SHP77 (cell line): Measurements from ENCODE around the gene AGTPBP1.
"Not testable (repeated sequence)": the region's sequence is repeated elsewhere in the genome, so short reads cannot be mapped to it uniquely, and the experiment has no call there.

Source experiments
- DNase-seq, 2 experiments: peaks; one replicate each; lab custom pipeline; 2025; lab: John Stamatoyannopoulos, UW

The AGTPBP1 gene

GRCh38 chr9:85631809-85632208 is 109.9 kb downstream of the AGTPBP1 start:
- no peak for DNase-seq

- no peak for DNase-seq
These were observed 111.1 kb downstream of the AGTPBP1 start for GRCh38 chr9:85630676-85631075.

- no peak for DNase-seq
These were observed 124.5 kb downstream of the AGTPBP1 start for GRCh38 chr9:85617141-85617670.

- DNase-seq: no peak
These were observed 126.0 kb downstream of the AGTPBP1 start for GRCh38 chr9:85615792-85616191.

GRCh38 chr9:85610074-85610860 is 131.5 kb downstream of the AGTPBP1 start:
- peak; percentile 22 to 23 for DNase-seq

GRCh38 chr9:85605905-85606304 is 135.8 kb downstream of the AGTPBP1 start:
- DNase-seq: no peak

GRCh38 chr9:85603936-85604335 is 137.8 kb downstream of the AGTPBP1 start:
- no peak for DNase-seq

GRCh38 chr9:85602742-85603141 is 139.0 kb downstream of the AGTPBP1 start:
- no peak for DNase-seq

GRCh38 chr9:85600675-85601263 is 141.0 kb downstream of the AGTPBP1 start:
- no peak for DNase-seq

- no peak for DNase-seq
These were observed 142.1 kb downstream of the AGTPBP1 start for GRCh38 chr9:85599540-85600105.

- DNase-seq: no peak
These were observed 147.4 kb downstream of the AGTPBP1 start for GRCh38 chr9:85594316-85594715.

GRCh38 chr9:85586684-85587083 is 155.1 kb downstream of the AGTPBP1 start:
- no peak for DNase-seq

- DNase-seq: no peak
These were observed 164.3 kb downstream of the AGTPBP1 start for GRCh38 chr9:85577353-85577952.

- DNase-seq: no peak
These were observed 165.9 kb downstream of the AGTPBP1 start for GRCh38 chr9:85575868-85576267.

- DNase-seq: not testable (repeated sequence)
These were observed 168.2 kb downstream of the AGTPBP1 start for GRCh38 chr9:85573546-85573945.

- DNase-seq: not testable (repeated sequence)
These were observed 168.8 kb downstream of the AGTPBP1 start for GRCh38 chr9:85572917-85573316.

GRCh38 chr9:85569988-85570387 is 171.8 kb downstream of the AGTPBP1 start:
- DNase-seq: no peak

GRCh38 chr9:85559526-85559925 is 182.2 kb downstream of the AGTPBP1 start:
- no peak for DNase-seq

- no peak for DNase-seq
These were observed 187.4 kb downstream of the AGTPBP1 start for GRCh38 chr9:85554349-85554748.

GRCh38 chr9:85553475-85553874 is 188.3 kb downstream of the AGTPBP1 start:
- no peak for DNase-seq

- no peak for DNase-seq
These were observed 194.2 kb downstream of the AGTPBP1 start for GRCh38 chr9:85547599-85547998.

GRCh38 chr9:85543196-85543595 is 198.6 kb downstream of the AGTPBP1 start:
- DNase-seq: no peak

GRCh38 chr9:85541876-85542275 is 199.9 kb downstream of the AGTPBP1 start:
- DNase-seq: no peak
